ENCODE measurements around the gene GGA1.
"Not testable (repeated sequence)": the region's sequence is repeated elsewhere in the genome, so short reads cannot be mapped to it uniquely, and the experiment has no call there.

Gene GGA1

GRCh38 chr22:37656583-37656982 lies 47.9 kb downstream of the GGA1 start:
- DNase-seq = not testable (repeated sequence)

- no peak for DNase-seq
These were observed 49.0 kb downstream of the GGA1 start for GRCh38 chr22:37657590-37658132.

- peak; percentile 99 for DNase-seq
These were observed 49.8 kb downstream of the GGA1 start, which contains the start of gene PDXP for GRCh38 chr22:37658133-37659065. TSS of gene PDXP (plus strand) at chr22:37658723. CDS start at chr22:37658783, 60 bp downstream.

GRCh38 chr22:37659066-37659896 lies 50.6 kb downstream of the GGA1 start:
- no peak for DNase-seq

- no peak for DNase-seq
These were observed 51.5 kb downstream of the GGA1 start for GRCh38 chr22:37659897-37660708.

GRCh38 chr22:37660709-37661045 lies 52.0 kb downstream of the GGA1 start:
- no peak for DNase-seq

- peak; percentile 39 for DNase-seq
These were observed 52.7 kb downstream of the GGA1 start for GRCh38 chr22:37661160-37661924.

- DNase-seq = no peak
These were observed 53.4 kb downstream of the GGA1 start for GRCh38 chr22:37662039-37662438.

- DNase-seq = no peak
These were observed 55.0 kb downstream of the GGA1 start for GRCh38 chr22:37663521-37664140.

- DNase-seq = no peak
These were observed 55.8 kb downstream of the GGA1 start for GRCh38 chr22:37664249-37665101.

GRCh38 chr22:37665487-37665886 lies 56.9 kb downstream of the GGA1 start:
- DNase-seq = no peak

- no peak for DNase-seq
These were observed 61.0 kb downstream of the GGA1 start for GRCh38 chr22:37669586-37669985.

- no peak for DNase-seq
These were observed 63.7 kb downstream of the GGA1 start for GRCh38 chr22:37672206-37672919.

GRCh38 chr22:37672920-37673455 lies 64.4 kb downstream of the GGA1 start:
- DNase-seq = no peak

GRCh38 chr22:37674248-37674647 lies 65.6 kb downstream of the GGA1 start:
- DNase-seq = no peak

- peak; percentile 79 for DNase-seq
These were observed 66.6 kb downstream of the GGA1 start, which contains the start of gene LGALS1 for GRCh38 chr22:37674951-37675929. TSS of gene LGALS1 (plus strand) at chr22:37675636. CDS start at chr22:37675703, 67 bp downstream.

- DNase-seq = peak; percentile 41
These were observed 67.5 kb downstream of the GGA1 start for GRCh38 chr22:37675930-37676735.
